Esophagus muscularis mucosa (tissue), 4 donors: ENCODE measurements around the gene LMNA.

ENCODE experiments used
- CTCF ChIP-seq, 3 experiments: fragments of 200-600 bp in 2 of 3; fragments of 450-650 bp in 1 of 3; sonication (generic) in 2 of 3; IDR thresholded peaks; one replicate each; pipeline ENCODE4 v1.5.1; 2017 to 2019; ENCODE audit warnings: antibody characterized with exemption in 3 of 3, mild to moderate bottlenecking in 2 of 3, moderate library complexity in 1 of 3
- EP300 ChIP-seq: sonication (generic); formaldehyde crosslinking; IDR thresholded peaks from one replicate; pipeline ENCODE4 v1.6.1; 2017; ENCODE audit warnings: antibody characterized with exemption
- POLR2A ChIP-seq: fragments of 450-650 bp; IDR thresholded peaks from one replicate; pipeline ENCODE4 v1.6.1; 2017; ENCODE audit warnings: antibody characterized with exemption, moderate library complexity, mild to moderate bottlenecking, low read depth
- POLR2AphosphoS5 ChIP-seq, 2 donors: sonication (generic); formaldehyde crosslinking; IDR thresholded peaks; one replicate each; pipeline ENCODE4 v1.6.1; 2017; ENCODE audit warnings: antibody characterized with exemption in 2 of 2

GRCh38 chr1:156113282-156113950 is 1.1 kb upstream of the LMNA start:
- TF ChIP-seq CTCF (IDR thresholded peaks at IDR 0.05) (no peak), POLR2A (no peak), EP300 (no peak), POLR2AphosphoS5 (IDR thresholded peaks at IDR 0.05) (no peak)
